ENCODE data around the gene UNC5C. TPM values are rescaled to one million over a fixed set of nuclear protein-coding genes. Genes with fewer than 3 reads are reported as not detected.

Gene UNC5C
- total RNA-seq, 1 experiment from 2014 or later: 8.2 TPM

GRCh38 chr4:95151255-95151654 lies 397.5 kb downstream of the UNC5C start:
- BruUV-seq (replicated peaks): no TSS peak
- no peak overlapping the region for H3K4me3 ChIP-seq (ENCODE audit: low read depth in 2 of 2, low read length in 2 of 2)
- DNase-seq (ENCODE audit: low read depth, low spot score) (no peak), ATAC-seq (no peak)
- H3K27me3 ChIP-seq (ENCODE audit: control insufficient read depth, insufficient read depth, low read length): no peaks in the 10 kb centered on the region
- TF ChIP-seq TCF7L2 (IDR thresholded peaks at IDR 0.05; ENCODE audit: low read depth, low read length) (no peak), CTCF (IDR thresholded peaks at IDR 0.05) (no peak), POLR2AphosphoS5 (IDR thresholded peaks at IDR 0.05; ENCODE audit: low read depth, low read length) (no peak), SIN3A (IDR thresholded peaks at IDR 0.05; ENCODE audit: borderline replicate concordance, insufficient read depth, low read depth, low read length) (no peak), REST (IDR thresholded peaks at IDR 0.05; ENCODE audit: insufficient read depth in 1 of 2, low read depth in 2 of 2, low read length in 1 of 2) (no peak)
- H3K9me3 ChIP-seq (ENCODE audit: control insufficient read depth, insufficient read depth, low read depth, low read length): no peaks in the 10 kb centered on the region
- ChIA-PET POLR2A (no interaction called here), CTCF (no interaction called here)
- in situ Hi-C loops (cut with HindIII; ENCODE audit: low pct_unique_long_range_greater_than_20kb, low sequenced_read_pairs): no loop called here
- no peaks in the 10 kb centered on the region for H3K36me3 ChIP-seq (ENCODE audit: control insufficient read depth, insufficient read depth, low read length)
- H3K27ac ChIP-seq (ENCODE audit: low read length): no peak overlapping the region
- intact Hi-C loops (cut with micrococcal nuclease; ENCODE audit: unreplicated experiment): no loop called here
- H3K4me1 ChIP-seq (ENCODE audit: control insufficient read depth, insufficient read depth, low read length): no peaks in the 10 kb centered on the region; the same call in 1 of the 2 replicates

- Histone ChIP-seq H3K27me3 (ENCODE audit: control insufficient read depth, insufficient read depth, low read length) (no peaks in the 10 kb centered on the region), H3K36me3 (ENCODE audit: control insufficient read depth, insufficient read depth, low read length) (no peaks in the 10 kb centered on the region), H3K27ac (ENCODE audit: low read length) (no peak overlapping the region), H3K4me1 (ENCODE audit: control insufficient read depth, insufficient read depth, low read length) (no peaks in the 10 kb centered on the region), H3K4me3 (ENCODE audit: low read depth in 2 of 2, low read length in 2 of 2) (no peak overlapping the region), H3K9me3 (ENCODE audit: control insufficient read depth, insufficient read depth, low read depth, low read length) (no peaks in the 10 kb centered on the region)
- intact Hi-C loops (cut with micrococcal nuclease; ENCODE audit: unreplicated experiment): no loop called here
- ChIA-PET POLR2A (no interaction called here), CTCF (no interaction called here)
- TF ChIP-seq TCF7L2 (IDR thresholded peaks at IDR 0.05; ENCODE audit: low read depth, low read length) (no peak), POLR2AphosphoS5 (IDR thresholded peaks at IDR 0.05; ENCODE audit: low read depth, low read length) (no peak), SIN3A (IDR thresholded peaks at IDR 0.05; ENCODE audit: borderline replicate concordance, insufficient read depth, low read depth, low read length) (no peak), CTCF (IDR thresholded peaks at IDR 0.05) (no peak), REST (IDR thresholded peaks at IDR 0.05; ENCODE audit: insufficient read depth in 1 of 2, low read depth in 2 of 2, low read length in 1 of 2) (no peak)
- no TSS peak for BruUV-seq (replicated peaks)
- ATAC-seq: no peak
- no peak for DNase-seq (ENCODE audit: low read depth, low spot score)
- in situ Hi-C loops (cut with HindIII; ENCODE audit: low pct_unique_long_range_greater_than_20kb, low sequenced_read_pairs): no loop called here
These were observed 405.8 kb downstream of the UNC5C start for GRCh38 chr4:95142932-95143331.

Measured in Panc1 (cell line).